SK-N-MC (cell line): ENCODE measurements around the gene GABRR2.
"Not testable (repeated sequence)": the region's sequence is repeated elsewhere in the genome, so short reads cannot be mapped to it uniquely, and the experiment has no call there.

ENCODE experiments used
- DNase-seq: peaks from one replicate; pipeline ENCODE4 v3.0.0-alpha.2; 2011; ENCODE audit warnings: low read depth, low spot score
- H3K27ac ChIP-seq: fragments of 200-600 bp; sonication (generic); 2 replicates; pipeline ENCODE4 v1.5.1; 2016; ENCODE audit warnings: mixed run types
- H3K36me3 ChIP-seq: fragments of 200-600 bp; sonication (generic); 2 replicates; pipeline ENCODE4 v1.6.1; 2017; ENCODE audit warnings: antibody characterized with exemption, low read length, mixed read lengths; ENCODE audit not compliant: insufficient read depth
- H3K4me3 ChIP-seq: fragments of 200-600 bp; sonication (generic); 2 replicates; pipeline ENCODE4 v1.5.1; 2016
- H3K9ac ChIP-seq: fragments of 200-600 bp; sonication (generic); 2 replicates; pipeline ENCODE4 v1.8.0; 2017; ENCODE audit warnings: mixed run types, mixed read lengths; ENCODE audit not compliant: insufficient read length
- H3K9me3 ChIP-seq: fragments of 200-600 bp; sonication (generic); 2 replicates; pipeline ENCODE4 v1.6.1; 2017; ENCODE audit warnings: low read depth, mild to moderate bottlenecking, antibody characterized with exemption, low read length, moderate library complexity, mixed read lengths
- EZH2 ChIP-seq: fragments of 200-600 bp; sonication (generic); IDR thresholded peaks from one replicate; pipeline ENCODE4 v1.6.1; 2017; ENCODE audit warnings: antibody characterized with exemption
- FOXP2 ChIP-seq: optimal IDR thresholded peaks from 2 replicates; pipeline ENCODE3; 2011; ENCODE audit warnings: mild to moderate bottlenecking, moderate library complexity; ENCODE audit not compliant: insufficient read depth; ENCODE audit errors: extremely low read length, control extremely low read depth
- POLR2AphosphoS5 ChIP-seq: IDR thresholded peaks from 2 replicates; pipeline ENCODE4 v1.6.1; 2012; ENCODE audit warnings: mild to moderate bottlenecking, low read depth, low read length, borderline replicate concordance

Gene GABRR2

DNA sequence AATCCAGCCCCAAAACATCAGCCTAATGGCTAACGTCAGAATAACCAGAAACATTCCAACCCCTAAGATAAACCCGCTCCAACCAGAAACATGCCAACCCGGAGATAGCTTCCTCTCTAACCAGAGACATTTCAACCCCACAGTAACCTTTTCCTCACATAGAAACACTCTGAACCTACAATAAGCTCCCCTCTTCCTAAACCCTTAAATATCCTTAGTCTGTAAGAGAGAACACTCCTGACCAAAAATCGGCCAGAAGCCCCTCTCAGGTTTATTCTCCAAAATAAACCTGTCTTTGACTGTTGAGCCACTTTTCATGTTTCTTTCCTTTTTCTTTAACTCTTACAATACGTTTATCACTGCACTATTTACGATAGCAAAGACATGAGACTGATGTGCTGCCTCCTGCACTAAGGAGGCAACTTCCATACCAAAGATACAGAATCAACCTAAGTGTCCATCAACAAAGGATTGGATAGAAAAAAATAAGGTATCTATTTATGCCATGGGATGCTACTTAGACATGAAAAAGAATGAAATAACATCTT is 5.0 kb upstream of the GABRR2 start:
- H3K9me3 ChIP-seq = 0 out of 2 replicates have a peak, but pooled peaks cover 2% of the 10 kb centered on the region
- no peak for TF ChIP-seq EZH2
- TF ChIP-seq POLR2AphosphoS5 = no peak
- no peak for TF ChIP-seq FOXP2
- no peak for DNase-seq
- no peak overlapping the region for H3K27ac ChIP-seq
- H3K36me3 ChIP-seq = no peaks in the 10 kb centered on the region
- H3K9ac ChIP-seq = no peak overlapping the region
- no peak overlapping the region for H3K4me3 ChIP-seq

GRCh38 chr6:89317067-89317466 is 2.0 kb upstream of the GABRR2 start:
- DNase-seq = no peak
- Histone ChIP-seq H3K9ac (no peak overlapping the region), H3K36me3 (no peaks in the 10 kb centered on the region), H3K4me3 (no peak overlapping the region), H3K27ac (no peak overlapping the region), H3K9me3 (0 out of 2 replicates have a peak, but pooled peaks cover 2% of the 10 kb centered on the region)
- TF ChIP-seq FOXP2 (no peak), POLR2AphosphoS5 (no peak), EZH2 (no peak)

DNA sequence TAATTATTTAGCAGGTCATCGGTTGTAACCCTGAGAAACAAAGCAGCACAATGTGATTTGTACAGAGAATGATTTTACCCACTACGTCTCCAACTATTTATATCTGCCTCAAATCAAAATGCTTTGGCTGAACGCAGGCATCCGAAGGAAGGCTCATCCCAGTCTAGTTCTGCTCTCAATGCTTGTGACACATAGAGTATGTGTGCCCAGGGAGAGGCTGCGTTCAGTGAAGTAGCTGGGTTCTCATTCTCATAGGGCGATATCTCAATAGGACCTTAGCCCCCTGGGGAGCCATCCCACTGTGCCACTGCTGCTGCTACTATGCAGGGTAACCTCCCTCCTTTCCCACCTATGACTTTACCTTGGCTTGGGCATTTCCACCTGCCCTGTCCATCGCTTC is 407 bp downstream of the GABRR2 start:
- Histone ChIP-seq H3K27ac (no peak overlapping the region; the same call in 1 of the 2 replicates), H3K9me3 (no peaks in the 10 kb centered on the region), H3K9ac (no peak overlapping the region), H3K4me3 (no peak overlapping the region), H3K36me3 (no peaks in the 10 kb centered on the region)
- DNase-seq = no peak
- no peak for TF ChIP-seq EZH2

- Histone ChIP-seq H3K9ac (no peak overlapping the region), H3K27ac (peak overlapping the region; percentile 86), H3K9me3 (no peaks in the 10 kb centered on the region), H3K36me3 (no peaks in the 10 kb centered on the region), H3K4me3 (peak overlapping the region; percentile 37)
- TF ChIP-seq POLR2AphosphoS5 (no peak), FOXP2 (no peak), EZH2 (no peak)
- DNase-seq = peak; percentile 77
These were observed 2.1 kb downstream of the GABRR2 start for GRCh38 chr6:89313006-89313405.

GRCh38 chr6:89311853-89312531 is 3.1 kb downstream of the GABRR2 start:
- Histone ChIP-seq H3K27ac (0 out of 2 replicates have a peak overlapping the region, but pooled peaks have one; percentile 86), H3K36me3 (no peaks in the 10 kb centered on the region), H3K9me3 (no peaks in the 10 kb centered on the region), H3K4me3 (no peak overlapping the region), H3K9ac (no peak overlapping the region)
- TF ChIP-seq FOXP2 = no peak
- TF ChIP-seq POLR2AphosphoS5 = no peak
- no peak for TF ChIP-seq EZH2
- no peak for DNase-seq

DNA sequence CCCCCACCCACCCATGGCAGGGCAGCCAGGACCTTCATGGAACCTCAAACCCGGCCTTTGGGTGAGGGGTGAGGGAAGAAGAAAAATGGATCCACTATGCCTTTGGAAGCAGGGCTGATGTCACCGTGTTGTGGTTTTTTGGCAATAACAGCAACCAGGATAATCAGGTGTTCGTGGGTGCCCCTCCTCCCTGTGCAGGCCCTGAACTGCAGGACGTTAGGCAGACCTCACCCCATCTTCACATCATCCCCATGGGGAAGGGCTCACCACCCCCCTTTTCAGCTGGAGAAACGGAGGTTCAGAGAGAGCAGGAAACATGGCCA is 3.6 kb downstream of the GABRR2 start:
- H3K36me3 ChIP-seq = no peaks in the 10 kb centered on the region
- no peaks in the 10 kb centered on the region for H3K9me3 ChIP-seq
- no peak overlapping the region for H3K9ac ChIP-seq
- TF ChIP-seq POLR2AphosphoS5 (no peak), FOXP2 (no peak), EZH2 (no peak)
- DNase-seq = no peak
- no peak overlapping the region for H3K4me3 ChIP-seq
- H3K27ac ChIP-seq = no peak overlapping the region

- no peaks in the 10 kb centered on the region for H3K36me3 ChIP-seq
- no peak overlapping the region for H3K9ac ChIP-seq
- no peak for DNase-seq
- TF ChIP-seq EZH2 (no peak), POLR2AphosphoS5 (no peak), FOXP2 (no peak)
- no peak overlapping the region for H3K4me3 ChIP-seq
- H3K27ac ChIP-seq = no peak overlapping the region
- no peaks in the 10 kb centered on the region for H3K9me3 ChIP-seq
These were observed 4.2 kb downstream of the GABRR2 start for GRCh38 chr6:89310929-89311328.

GRCh38 chr6:89308525-89309395 is 6.3 kb downstream of the GABRR2 start:
- H3K36me3 ChIP-seq = no peaks in the 10 kb centered on the region
- H3K9ac ChIP-seq = no peak overlapping the region
- no peak overlapping the region for H3K4me3 ChIP-seq
- DNase-seq = no peak
- H3K27ac ChIP-seq = no peak overlapping the region
- H3K9me3 ChIP-seq = no peaks in the 10 kb centered on the region
- TF ChIP-seq POLR2AphosphoS5 = no peak
- no peak for TF ChIP-seq FOXP2
- no peak for TF ChIP-seq EZH2

DNA sequence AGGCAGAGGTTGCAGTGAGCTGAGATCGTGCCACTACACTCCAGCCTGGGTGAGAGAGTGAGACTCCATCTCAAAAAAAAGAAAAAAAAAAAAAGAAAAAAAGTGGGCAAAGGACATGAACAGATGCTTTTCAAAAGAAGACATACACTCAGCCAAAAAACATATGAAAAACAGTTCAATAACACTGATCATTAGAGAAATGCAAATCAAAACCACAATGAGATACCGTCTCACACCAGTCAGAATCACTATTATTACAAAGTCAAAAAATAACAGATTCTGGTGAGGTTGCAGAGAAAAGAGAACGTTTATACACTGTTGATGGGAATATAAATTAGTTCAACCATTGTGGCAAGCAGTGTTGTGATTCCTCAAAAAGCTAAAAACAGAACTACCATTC is 10.6 kb downstream of the GABRR2 start:
- not testable (repeated sequence) for DNase-seq, H3K9ac ChIP-seq, H3K36me3 ChIP-seq, H3K9me3 ChIP-seq, H3K27ac ChIP-seq, H3K4me3 ChIP-seq
